HCT116 (cell line): ENCODE measurements around the gene ZBTB1.

Experiments
- CEBPB ChIP-seq: IDR thresholded peaks from 2 replicates; pipeline ENCODE4 v1.6.1; 2012; ENCODE audit warnings: low read depth
- EGR1 ChIP-seq: IDR thresholded peaks from 2 replicates; pipeline ENCODE4 v1.6.1; 2012; ENCODE audit warnings: low read depth
- ELF1 ChIP-seq: IDR thresholded peaks from 2 replicates; pipeline ENCODE4 v1.6.1; 2012; ENCODE audit warnings: low read depth, borderline replicate concordance
- EZH2 ChIP-seq: fragments of 200-600 bp; sonication (generic); IDR thresholded peaks from 2 replicates; pipeline ENCODE4 v1.6.1; 2017; ENCODE audit warnings: antibody characterized with exemption, mixed run types
- EZH2phosphoT487 ChIP-seq: fragments of 200-600 bp; IDR thresholded peaks from 2 replicates; pipeline ENCODE4 v1.6.1; 2018; ENCODE audit warnings: antibody characterized with exemption, borderline replicate concordance
- JUND ChIP-seq: IDR thresholded peaks from 2 replicates; pipeline ENCODE4 v1.6.1; 2012
- POLR2A ChIP-seq: IDR thresholded peaks from 2 replicates; pipeline ENCODE4 v1.7.0; 2011; ENCODE audit warnings: borderline replicate concordance; ENCODE audit not compliant: insufficient read depth, insufficient read length; ENCODE audit errors: extremely low read depth
- POLR2AphosphoS5 ChIP-seq: IDR thresholded peaks from 2 replicates; pipeline ENCODE4 v1.6.1; 2011; ENCODE audit warnings: mild to moderate bottlenecking, low read depth, low read length, moderate library complexity
- SIN3A ChIP-seq: IDR thresholded peaks from 2 replicates; pipeline ENCODE4 v1.6.1; 2012; ENCODE audit warnings: low read depth
- SRF ChIP-seq: IDR thresholded peaks from 2 replicates; pipeline ENCODE4 v1.6.1; 2012; ENCODE audit warnings: low read depth
- YY1 ChIP-seq: IDR thresholded peaks from 2 replicates; pipeline ENCODE4 v1.6.1; 2011; ENCODE audit warnings: low read length, low read depth, moderate library complexity, mild to moderate bottlenecking; ENCODE audit not compliant: insufficient replicate concordance; ENCODE audit errors: extremely low read depth
- TF ChIP-seq, protein P1 (sequence below): IDR thresholded peaks from 2 replicates; pipeline ENCODE4 v1.6.1; 2012
- TF ChIP-seq, protein P2 (sequence below), 3 experiments: fragments of 200-600 bp in 1 of 3; sonication (generic) in 1 of 3; IDR thresholded peaks in 2 of 3; conservative IDR thresholded peaks in 1 of 3; 2 replicates each; pipeline ENCODE4 v1.5.1; 2012 to 2017; ENCODE audit warnings: low read depth in 2 of 3, low read length in 2 of 3, antibody characterized with exemption in 1 of 3, borderline replicate concordance in 1 of 3, control low read depth in 1 of 3, mild to moderate bottlenecking in 1 of 3, mixed read lengths in 1 of 3, mixed run types in 1 of 3, moderate library complexity in 1 of 3; ENCODE audit not compliant: insufficient read depth in 1 of 3
- TF ChIP-seq, protein P3 (sequence below): IDR thresholded peaks from 2 replicates; pipeline ENCODE4 v1.6.1; 2012; ENCODE audit warnings: low read depth

DNA sequence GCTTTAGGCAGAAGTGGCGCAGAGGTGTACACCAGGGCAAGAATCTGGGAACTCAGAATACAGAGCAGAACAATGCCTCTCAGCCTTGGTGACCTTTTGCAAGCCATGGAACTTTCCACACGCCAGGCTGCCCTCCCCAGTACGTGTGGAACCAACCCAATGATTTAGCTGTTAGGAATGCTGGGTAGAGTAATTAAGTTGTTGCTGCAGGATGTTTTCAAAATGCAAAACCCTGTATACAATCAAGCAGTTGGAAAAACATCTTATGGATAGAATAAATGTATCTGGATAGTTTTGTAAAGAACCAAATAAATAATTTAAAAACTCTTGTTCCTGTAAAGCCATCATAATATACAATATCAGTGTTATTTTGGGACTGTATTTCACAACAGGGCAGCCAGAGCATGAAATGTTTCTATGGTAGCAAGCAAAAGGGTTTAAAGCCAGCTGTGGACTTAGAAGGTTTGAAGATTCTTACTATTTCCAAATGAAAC, 64.6 kb downstream of the ZBTB1 start:
- TF ChIP-seq POLR2AphosphoS5 (peak; percentile 34), POLR2A (no peak), JUND (peak; percentile 75), EZH2phosphoT487 (no peak), ELF1 (no peak), EZH2 (no peak), EGR1 (no peak), SIN3A (no peak), CEBPB (peak; percentile 75), YY1 (no peak), SRF (no peak)
- TF ChIP-seq, protein P1, sequence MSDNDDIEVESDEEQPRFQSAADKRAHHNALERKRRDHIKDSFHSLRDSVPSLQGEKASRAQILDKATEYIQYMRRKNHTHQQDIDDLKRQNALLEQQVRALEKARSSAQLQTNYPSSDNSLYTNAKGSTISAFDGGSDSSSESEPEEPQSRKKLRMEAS: peak; percentile 53; the same call in 1 of the 2 replicates
- TF ChIP-seq, protein P2, sequence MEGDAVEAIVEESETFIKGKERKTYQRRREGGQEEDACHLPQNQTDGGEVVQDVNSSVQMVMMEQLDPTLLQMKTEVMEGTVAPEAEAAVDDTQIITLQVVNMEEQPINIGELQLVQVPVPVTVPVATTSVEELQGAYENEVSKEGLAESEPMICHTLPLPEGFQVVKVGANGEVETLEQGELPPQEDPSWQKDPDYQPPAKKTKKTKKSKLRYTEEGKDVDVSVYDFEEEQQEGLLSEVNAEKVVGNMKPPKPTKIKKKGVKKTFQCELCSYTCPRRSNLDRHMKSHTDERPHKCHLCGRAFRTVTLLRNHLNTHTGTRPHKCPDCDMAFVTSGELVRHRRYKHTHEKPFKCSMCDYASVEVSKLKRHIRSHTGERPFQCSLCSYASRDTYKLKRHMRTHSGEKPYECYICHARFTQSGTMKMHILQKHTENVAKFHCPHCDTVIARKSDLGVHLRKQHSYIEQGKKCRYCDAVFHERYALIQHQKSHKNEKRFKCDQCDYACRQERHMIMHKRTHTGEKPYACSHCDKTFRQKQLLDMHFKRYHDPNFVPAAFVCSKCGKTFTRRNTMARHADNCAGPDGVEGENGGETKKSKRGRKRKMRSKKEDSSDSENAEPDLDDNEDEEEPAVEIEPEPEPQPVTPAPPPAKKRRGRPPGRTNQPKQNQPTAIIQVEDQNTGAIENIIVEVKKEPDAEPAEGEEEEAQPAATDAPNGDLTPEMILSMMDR (IDR thresholded peaks at IDR 0.05 in 2 of 3, conservative IDR thresholded peaks at IDR 0.05 in 1 of 3; ENCODE audit: borderline replicate concordance in 1 of 3, insufficient read depth in 1 of 3, low read depth in 2 of 3, low read length in 2 of 3): no peak
- TF ChIP-seq, protein P3, sequence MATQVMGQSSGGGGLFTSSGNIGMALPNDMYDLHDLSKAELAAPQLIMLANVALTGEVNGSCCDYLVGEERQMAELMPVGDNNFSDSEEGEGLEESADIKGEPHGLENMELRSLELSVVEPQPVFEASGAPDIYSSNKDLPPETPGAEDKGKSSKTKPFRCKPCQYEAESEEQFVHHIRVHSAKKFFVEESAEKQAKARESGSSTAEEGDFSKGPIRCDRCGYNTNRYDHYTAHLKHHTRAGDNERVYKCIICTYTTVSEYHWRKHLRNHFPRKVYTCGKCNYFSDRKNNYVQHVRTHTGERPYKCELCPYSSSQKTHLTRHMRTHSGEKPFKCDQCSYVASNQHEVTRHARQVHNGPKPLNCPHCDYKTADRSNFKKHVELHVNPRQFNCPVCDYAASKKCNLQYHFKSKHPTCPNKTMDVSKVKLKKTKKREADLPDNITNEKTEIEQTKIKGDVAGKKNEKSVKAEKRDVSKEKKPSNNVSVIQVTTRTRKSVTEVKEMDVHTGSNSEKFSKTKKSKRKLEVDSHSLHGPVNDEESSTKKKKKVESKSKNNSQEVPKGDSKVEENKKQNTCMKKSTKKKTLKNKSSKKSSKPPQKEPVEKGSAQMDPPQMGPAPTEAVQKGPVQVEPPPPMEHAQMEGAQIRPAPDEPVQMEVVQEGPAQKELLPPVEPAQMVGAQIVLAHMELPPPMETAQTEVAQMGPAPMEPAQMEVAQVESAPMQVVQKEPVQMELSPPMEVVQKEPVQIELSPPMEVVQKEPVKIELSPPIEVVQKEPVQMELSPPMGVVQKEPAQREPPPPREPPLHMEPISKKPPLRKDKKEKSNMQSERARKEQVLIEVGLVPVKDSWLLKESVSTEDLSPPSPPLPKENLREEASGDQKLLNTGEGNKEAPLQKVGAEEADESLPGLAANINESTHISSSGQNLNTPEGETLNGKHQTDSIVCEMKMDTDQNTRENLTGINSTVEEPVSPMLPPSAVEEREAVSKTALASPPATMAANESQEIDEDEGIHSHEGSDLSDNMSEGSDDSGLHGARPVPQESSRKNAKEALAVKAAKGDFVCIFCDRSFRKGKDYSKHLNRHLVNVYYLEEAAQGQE: no peak
